ENCODE data around the gene CWH43. TPM values are rescaled to one million over a fixed set of nuclear protein-coding genes. Genes with fewer than 3 reads are reported as not detected.
A peak's percentile ranks its signal among the peaks of the same experiment; 100 is the strongest.
"Not testable (repeated sequence)": the region's sequence is repeated elsewhere in the genome, so short reads cannot be mapped to it uniquely, and the experiment has no call there.

CWH43 gene
- total RNA-seq: 25.1 TPM

GRCh38 chr4:48985976-48986653, at the start of gene CWH43:
CWH43 (plus strand) TSS chr4:48986275; CDS start chr4:48986430, 155 bp downstream.
- DNase-seq: no peak

DNA sequence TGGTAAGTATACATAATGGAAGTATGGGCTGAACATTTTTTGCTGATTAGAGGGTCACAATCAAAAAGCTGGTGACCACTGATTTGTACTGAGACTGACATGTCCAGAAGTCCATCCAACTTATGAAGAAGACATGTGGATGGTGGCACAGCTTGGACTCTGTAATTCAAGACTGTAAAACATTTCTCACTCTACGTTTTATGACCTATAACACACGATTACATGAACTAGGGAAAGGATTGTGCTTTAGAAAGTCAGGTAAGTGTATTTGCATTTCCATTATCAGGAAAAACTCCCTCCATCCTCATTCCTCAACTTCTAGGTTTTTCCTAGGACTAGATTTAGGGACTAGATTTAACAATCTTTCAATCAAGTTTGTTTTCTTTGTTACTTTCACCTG, 49.0 kb upstream of the CWH43 start:
- no peak for DNase-seq

- DNase-seq: no peak
These were observed 47.2 kb upstream of the CWH43 start for GRCh38 chr4:48938831-48939230.

GRCh38 chr4:48939785-48940184, 46.3 kb upstream of the CWH43 start:
- no peak for DNase-seq

DNA sequence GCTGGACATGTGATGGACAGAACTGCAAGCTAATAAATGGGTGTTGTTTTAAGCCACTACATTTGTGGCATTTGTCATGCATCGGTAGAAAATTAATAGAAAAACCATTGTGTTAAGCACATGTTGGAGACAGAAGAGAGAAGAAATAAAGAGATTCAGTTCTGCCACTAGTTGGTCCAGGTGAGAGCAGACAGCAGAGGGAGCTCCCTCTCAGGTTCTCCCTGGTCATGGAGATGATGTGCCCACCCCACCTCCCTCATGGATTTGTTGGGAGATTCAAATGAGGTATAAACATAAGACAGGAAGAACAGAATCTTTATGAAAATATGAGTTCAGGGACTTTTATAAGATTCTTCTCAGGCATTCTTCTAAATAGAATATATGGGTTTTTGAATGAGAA, 42.7 kb upstream of the CWH43 start:
- DNase-seq: no peak

DNA sequence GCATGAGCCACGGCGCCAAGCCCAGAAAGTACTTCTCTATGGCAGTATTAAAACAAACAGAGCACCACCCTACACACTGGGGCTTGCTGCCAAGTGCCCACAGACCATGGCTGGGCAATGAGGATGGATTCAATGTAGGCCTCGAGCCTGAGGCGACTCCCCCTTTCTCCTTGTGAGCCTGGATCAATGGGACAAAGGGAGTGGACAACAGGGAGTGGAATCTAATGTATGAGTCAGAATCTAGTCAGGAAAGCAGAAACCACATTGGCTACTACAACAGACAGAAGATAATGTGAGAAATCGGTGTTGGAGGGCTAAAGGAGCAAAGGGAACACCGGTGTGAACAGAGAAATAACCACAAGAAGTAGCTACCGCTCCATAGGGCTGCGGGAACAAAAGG, 41.8 kb upstream of the CWH43 start:
- DNase-seq: no peak

GRCh38 chr4:48944756-48945241, 41.3 kb upstream of the CWH43 start:
- DNase-seq: no peak

- no peak for DNase-seq
These were observed 40.1 kb upstream of the CWH43 start for GRCh38 chr4:48945981-48946380.

- DNase-seq: no peak
These were observed 38.3 kb upstream of the CWH43 start for GRCh38 chr4:48947731-48948130.

DNA sequence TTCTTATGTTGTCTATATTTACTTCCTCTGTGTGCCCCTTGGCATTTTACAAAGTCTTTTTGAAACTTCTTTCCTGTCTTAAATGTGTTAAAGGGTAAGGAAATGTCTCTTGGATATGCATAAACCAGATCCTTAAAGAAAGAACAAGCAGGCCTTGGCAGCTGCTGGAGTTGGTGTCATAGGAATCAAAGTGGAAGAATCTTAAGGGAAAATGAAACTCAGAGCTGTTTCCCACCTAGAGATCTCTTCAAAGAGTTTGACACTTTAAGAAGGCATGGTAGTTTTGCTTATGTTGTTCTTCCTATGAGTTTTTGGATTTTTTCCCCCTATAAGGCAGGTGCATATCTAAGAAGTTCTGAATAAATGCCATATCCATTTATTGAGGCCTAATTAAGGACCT, 37.0 kb upstream of the CWH43 start:
- DNase-seq: no peak

DNA sequence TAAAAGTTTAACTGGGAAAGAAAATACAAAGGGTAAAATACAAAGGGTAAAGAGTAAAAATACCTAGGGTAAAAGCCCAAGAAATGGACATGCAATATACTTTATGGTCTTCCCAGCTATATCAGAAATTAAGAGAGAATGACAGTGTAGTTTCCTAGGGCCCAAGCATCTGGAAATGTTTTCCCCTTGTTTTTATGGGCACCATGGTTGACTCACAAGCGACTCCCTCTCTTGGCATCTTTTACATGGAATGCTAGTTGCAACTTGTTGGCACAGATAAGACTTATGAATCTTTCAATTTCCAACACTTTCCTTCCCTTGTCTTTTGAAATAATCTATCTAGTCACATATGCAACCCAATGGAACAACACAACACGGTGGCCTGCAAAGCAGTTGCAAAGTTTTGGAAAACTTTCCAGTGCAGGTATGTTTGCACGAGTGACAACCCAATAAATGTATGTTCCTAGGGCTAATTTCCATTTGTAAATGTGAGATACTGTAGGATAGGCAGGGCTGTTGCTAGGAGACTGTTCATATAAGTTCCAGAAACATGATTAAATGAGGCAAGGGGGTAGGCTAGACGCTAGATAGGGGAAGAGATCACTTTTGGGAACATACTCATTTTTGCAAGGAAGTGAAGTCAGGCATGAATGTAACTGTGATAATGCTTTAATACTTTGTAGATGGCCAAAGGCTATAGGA, 36.4 kb upstream of the CWH43 start:
- no peak for DNase-seq

GRCh38 chr4:48954314-48954713, 31.8 kb upstream of the CWH43 start:
- no peak for DNase-seq

DNA sequence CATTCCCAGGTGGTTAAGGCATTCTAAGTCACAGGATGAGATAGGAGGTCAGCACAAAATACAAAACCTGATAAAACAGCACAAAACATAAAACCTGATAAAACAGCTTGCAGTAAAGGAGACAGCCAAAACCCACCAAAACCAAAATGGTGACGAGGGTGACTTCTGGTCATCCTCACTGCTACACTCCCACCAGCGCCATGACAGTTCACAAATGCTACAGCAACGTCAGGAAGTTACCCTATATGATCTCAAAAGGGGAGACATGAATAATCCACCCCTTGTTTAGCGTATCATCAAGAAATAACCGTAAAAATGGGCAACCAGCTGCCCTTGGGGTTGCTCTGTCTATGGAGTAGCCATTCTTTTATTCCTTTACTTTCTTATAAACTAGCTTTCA, 28.7 kb upstream of the CWH43 start:
- not testable (repeated sequence) for DNase-seq

DNA sequence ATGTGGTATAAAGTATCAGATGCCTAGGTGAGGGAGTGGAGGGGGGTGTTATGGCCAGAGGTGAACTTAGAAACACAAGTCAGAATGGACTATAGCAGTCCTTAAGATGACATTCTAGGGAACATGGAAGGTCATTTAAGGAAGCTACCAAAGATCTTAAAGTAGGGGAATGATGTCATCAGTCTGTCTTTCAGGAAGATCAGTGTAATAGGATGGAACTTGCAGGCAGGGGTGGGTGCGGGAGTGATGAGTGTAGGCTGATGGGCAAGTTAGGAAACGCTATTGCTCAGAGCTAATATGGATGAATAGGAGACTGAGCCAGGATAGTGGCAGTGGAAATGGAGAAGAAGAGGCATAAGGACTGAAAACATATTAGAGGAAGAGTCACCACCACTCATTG, 27.5 kb upstream of the CWH43 start:
- DNase-seq: no peak

- no peak for DNase-seq
These were observed 25.0 kb upstream of the CWH43 start for GRCh38 chr4:48960988-48961635.

GRCh38 chr4:48962636-48963035, 23.4 kb upstream of the CWH43 start:
- DNase-seq: no peak

DNA sequence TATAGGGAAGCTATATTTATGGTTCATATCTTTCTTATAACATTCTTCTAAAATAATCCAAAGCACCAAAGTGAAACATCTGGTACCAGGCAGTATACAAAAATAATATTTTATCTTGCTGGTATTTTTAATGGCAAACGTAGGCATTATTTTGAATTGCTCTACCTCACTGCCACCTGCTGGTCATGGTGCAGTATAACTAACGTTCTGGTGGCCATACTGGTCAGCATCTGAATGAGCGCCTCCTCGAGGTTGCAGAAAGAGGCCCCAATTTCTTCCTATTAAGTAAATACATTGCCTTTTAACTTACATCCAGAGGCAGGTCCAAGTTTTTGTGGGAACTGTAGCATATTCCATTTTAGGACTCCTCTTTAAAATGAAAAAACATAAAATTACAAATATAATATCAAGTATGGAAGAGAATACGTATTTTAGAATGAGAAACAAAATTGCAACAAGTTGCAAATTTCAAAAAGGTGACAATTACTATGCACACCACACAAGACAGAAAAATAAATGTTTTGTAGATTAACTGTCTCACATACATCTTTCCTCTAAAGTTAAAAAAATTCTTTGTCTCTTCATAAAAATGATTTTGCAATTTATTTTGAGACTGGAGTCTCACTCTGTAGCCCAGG, 22.9 kb upstream of the CWH43 start:
- DNase-seq: peak; percentile 37

- DNase-seq: no peak
These were observed 19.0 kb upstream of the CWH43 start for GRCh38 chr4:48967101-48967500.

DNA sequence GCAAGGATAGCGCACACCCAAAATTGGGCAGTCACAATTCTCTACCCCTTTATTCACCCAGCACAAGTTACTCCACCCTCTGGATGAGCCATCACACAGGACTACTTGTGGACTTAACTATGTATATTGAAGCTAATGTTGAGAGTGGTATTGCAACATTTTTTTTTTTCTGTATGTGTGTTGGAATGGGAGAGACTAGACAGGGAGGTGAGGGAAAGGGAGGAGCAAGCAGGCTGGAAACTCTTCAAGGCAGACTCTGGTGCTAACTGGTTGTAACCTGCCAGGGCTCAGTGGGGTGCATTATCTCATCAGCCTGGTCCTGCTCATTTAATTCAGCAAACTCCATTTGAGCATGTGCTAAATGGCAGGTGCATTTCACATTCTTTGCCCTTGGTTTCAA, 18.4 kb upstream of the CWH43 start:
- DNase-seq: peak; percentile 3

DNA sequence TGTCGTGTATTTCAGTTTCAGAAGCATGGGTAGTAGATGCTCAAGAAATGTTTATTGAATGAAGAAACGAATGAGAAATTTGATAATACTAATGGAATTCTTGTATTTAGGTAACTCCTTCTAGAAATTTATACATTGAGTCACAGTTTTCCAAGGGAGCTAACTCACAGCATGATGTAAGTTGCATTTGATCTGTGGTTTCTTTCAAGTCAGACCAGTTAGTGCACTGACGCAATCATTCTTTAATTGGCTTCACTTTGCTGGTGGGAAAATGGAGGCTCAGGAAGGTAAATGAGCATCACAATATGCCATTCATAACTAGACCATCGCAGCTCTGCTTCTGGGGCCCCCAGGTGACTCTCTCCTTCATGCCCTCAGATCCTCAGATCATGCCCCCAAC, 17.3 kb upstream of the CWH43 start:
- no peak for DNase-seq

DNA sequence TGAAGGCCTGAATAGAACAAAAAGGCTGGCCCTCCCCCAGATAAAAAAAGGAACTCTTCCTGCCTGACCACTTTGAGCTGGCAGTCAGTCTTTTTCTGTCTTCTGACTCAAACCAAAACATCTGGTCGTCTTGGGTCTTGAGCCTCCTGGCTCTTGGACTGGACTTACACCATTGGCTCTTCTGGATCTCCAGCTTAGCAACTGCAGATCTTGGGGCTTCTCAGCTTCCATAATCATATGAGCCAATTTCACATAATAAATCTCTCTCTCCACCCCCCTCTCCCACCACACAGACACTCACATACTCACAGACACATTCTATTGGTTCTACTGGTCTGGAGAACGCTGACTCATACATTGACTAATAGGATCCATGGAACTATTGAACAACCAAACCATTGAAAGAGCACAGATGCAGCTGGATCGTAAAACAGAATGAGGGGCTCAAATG, 15.6 kb upstream of the CWH43 start:
- no peak for DNase-seq

GRCh38 chr4:48974979-48975640, 11.0 kb upstream of the CWH43 start:
- DNase-seq: no peak

Measured in skin of body (tissue), 2 donors.